Activated CD4-positive, alpha-beta T cell treated with anti-CD3 and anti-CD28 coated beads, Interleukin-2, amount 10 ng/mL, durations not matched to agents 7 days and 5 days (primary cell): ENCODE data around the gene TMEM239. TPM values are rescaled to one million over a fixed set of nuclear protein-coding genes. Genes with fewer than 3 reads are reported as not detected.

Experiments used
- total RNA-seq, 2 experiments: library from RNA; stranded (reverse); gene quantifications; one replicate each; pipeline ENCODE4 v1.2.3, GENCODE V29; 2021

The TMEM239 gene
- total RNA-seq, 2 experiments from 2014 or later, result not detected

Other genes with a start within 250 kb of the TMEM239 start
- gene NOP56, start 163.7 kb upstream of the TMEM239 start, total RNA-seq, result 100 to 1,000 TPM; 382 to 387 TPM
- 100 to 1,000 TPM; 100 to 103 TPM for gene IDH3B, start 152.1 kb upstream of the TMEM239 start, total RNA-seq
- under 1 TPM; 0.27 to 0.64 TPM for gene EBF4, start 123.6 kb upstream of the TMEM239 start, total RNA-seq
- under 1 TPM in 1 of 2 experiments, not detected in 1; 0.12 TPM for gene CPXM1, start 15.7 kb upstream of the TMEM239 start, total RNA-seq
- not detected for gene C20orf141, start 1.4 kb upstream of the TMEM239 start, total RNA-seq
- gene PCED1A, start 24.3 kb downstream of the TMEM239 start, total RNA-seq, result 10 to 100 TPM; 22.6 to 23.9 TPM
- 10 to 100 TPM; 49.7 to 54.9 TPM for gene VPS16, start 24.4 kb downstream of the TMEM239 start, total RNA-seq
- gene PTPRA, start 57.1 kb downstream of the TMEM239 start, total RNA-seq, result 10 to 100 TPM; 66.4 to 83.9 TPM
- gene GNRH2, start 227.3 kb downstream of the TMEM239 start, total RNA-seq, result 1 to 10 TPM; 1.2 to 2.0 TPM
- 10 to 100 TPM; 30.6 to 37.2 TPM for gene MRPS26, start 229.7 kb downstream of the TMEM239 start, total RNA-seq